K562 (cell line): ENCODE results near the gene DPH6. TPM values are rescaled to one million over a fixed set of nuclear protein-coding genes. Genes with fewer than 3 reads are reported as not detected.

Experiments used
- ATAC-seq: fragments of 200-7000 bp; cut with Tn5 transposase; 3 replicates; pipeline ENCODE4 v1.9.1; 2020; ENCODE audit warnings: moderate library complexity
- BruUV-seq: library from RNA; stranded (reverse); fragments of 400-500 nt; replicated peaks from 2 replicates; lab custom pipeline; 2021; lab: Mats Ljungman, UMichigan
- CTCF ChIA-PET: fragments of 300-600 bp; formaldehyde crosslinking; extraction: SDS; loops from one replicate; lab custom pipeline; 2021; ENCODE audit warnings: low intra/inter-chr PET ratio; lab: Yijun Ruan, JAX
- POLR2A ChIA-PET: fragments of 300-600, 350-650 bp; sonication (Branson Sonifier 250); formaldehyde crosslinking; extraction: SDS; loops from one replicate; lab custom pipeline; 2021; ENCODE audit warnings: antibody characterized with exemption, inconsistent platforms; lab: Yijun Ruan, JAX
- DNase-seq, 4 experiments: peaks; one replicate each; pipeline versions ENCODE4 v3.0.0 to v3.0.0-alpha.2; 2011 to 2018; ENCODE audit warnings: low spot score in 3 of 4, mixed read lengths in 3 of 4; ENCODE audit errors: extremely low read depth in 1 of 4
- FAIRE-seq: peaks from 2 replicates; lab custom pipeline; 2011; peaks lifted over from hg19 to GRCh38; lab: Jason Lieb, UNC
- H2AFZ ChIP-seq: 2 replicates; pipeline ENCODE4 v1.6.0; 2011; ENCODE audit warnings: low read depth, low read length, control low read depth, inconsistent platforms
- H3K27ac ChIP-seq: fragments of 200-600 bp; 3 replicates; pipeline ENCODE4 v1.8.0; 2011; ENCODE audit warnings: low read depth, mild to moderate bottlenecking, control low read depth, inconsistent platforms, low read length, moderate library complexity, mixed read lengths; ENCODE audit errors: extremely low read depth
- H3K27me3 ChIP-seq, 2 experiments: fragments of 300-600 bp in 1 of 2; 2 replicates in 1 of 2; 3 replicates in 1 of 2; pipeline versions ENCODE4 v1.6.0 to v1.8.0; 2011; ENCODE audit warnings: inconsistent platforms in 2 of 2, low read length in 2 of 2, mild to moderate bottlenecking in 1 of 2, mixed read lengths in 1 of 2, moderate library complexity in 1 of 2; ENCODE audit not compliant: control insufficient read depth in 2 of 2, insufficient read depth in 2 of 2
- H3K36me3 ChIP-seq: fragments of 300-600 bp; 3 replicates; pipeline ENCODE4 v1.8.0; 2011; ENCODE audit warnings: mild to moderate bottlenecking, low read length, inconsistent platforms; ENCODE audit not compliant: control insufficient read depth, insufficient read depth
- H3K4me1 ChIP-seq, 2 experiments: fragments of 200-600 bp in 1 of 2; replicated peaks in 1 of 2; 2 replicates in 1 of 2; 3 replicates in 1 of 2; pipeline versions ENCODE4 v1.5.1 to v1.8.0; 2011; ENCODE audit warnings: inconsistent platforms in 2 of 2, low read length in 2 of 2, mild to moderate bottlenecking in 1 of 2, mixed read lengths in 1 of 2, moderate library complexity in 1 of 2; ENCODE audit not compliant: control insufficient read depth in 2 of 2, insufficient read depth in 2 of 2
- H3K4me2 ChIP-seq: 2 replicates; pipeline ENCODE4 v1.6.1; 2011; ENCODE audit warnings: low read length, control low read depth, inconsistent platforms, mixed read lengths; ENCODE audit not compliant: insufficient read depth
- H3K4me3 ChIP-seq: fragments of 200-600 bp; sonication (generic), shearing (Covaris generic); 2 replicates; pipeline ENCODE4 v1.5.1; 2016; ENCODE audit warnings: control low read depth, inconsistent platforms
- H3K79me2 ChIP-seq: fragments of 200-600 bp; 3 replicates; pipeline ENCODE4 v1.8.0; 2011; ENCODE audit warnings: low read length, inconsistent platforms; ENCODE audit not compliant: control insufficient read depth, insufficient read depth
- H3K9ac ChIP-seq, 2 experiments: 2 replicates each; pipeline versions ENCODE4 v1.6.0 to v1.6.1; 2011; ENCODE audit warnings: low read depth in 2 of 2, low read length in 2 of 2, control low read depth in 1 of 2, inconsistent platforms in 1 of 2, mild to moderate bottlenecking in 1 of 2, mixed read lengths in 1 of 2; ENCODE audit not compliant: insufficient read depth in 1 of 2
- H3K9me1 ChIP-seq: one replicate; pipeline ENCODE4 v1.6.0; 2011; ENCODE audit warnings: inconsistent platforms, mild to moderate bottlenecking, low read length, moderate library complexity; ENCODE audit not compliant: control insufficient read depth, insufficient read depth
- H3K9me3 ChIP-seq: replicated peaks from 2 replicates; pipeline ENCODE4 v1.5.1; 2011; ENCODE audit warnings: low read depth, low read length, inconsistent platforms; ENCODE audit not compliant: control insufficient read depth, insufficient read depth
- H4K20me1 ChIP-seq: replicated peaks from 2 replicates; pipeline ENCODE4 v1.6.1; 2011; ENCODE audit warnings: low read length, inconsistent platforms, mixed read lengths; ENCODE audit not compliant: control insufficient read depth, insufficient read depth
- GTF2F1 ChIP-seq: IDR thresholded peaks from 2 replicates; pipeline ENCODE4 v1.6.1; 2011; ENCODE audit warnings: low read depth, low read length, improper control_type of control experiment
- NCOA6 ChIP-seq: fragments of 450-650 bp; IDR thresholded peaks from 2 replicates; pipeline ENCODE4 v1.6.1; 2017; ENCODE audit warnings: mild to moderate bottlenecking
- NR4A1 ChIP-seq, 2 experiments: fragments of 250-450 bp in 1 of 2; fragments of 450-650 bp in 1 of 2; sonication (Bioruptor Pico) in 1 of 2; IDR thresholded peaks; 2 replicates each; pipeline versions ENCODE4 v1.4.0 to v1.6.1; 2016 to 2020; ENCODE audit warnings: mild to moderate bottlenecking in 2 of 2, missing compliant biosample characterization in 1 of 2, missing genetic modification characterization in 1 of 2, moderate library complexity in 1 of 2
- SRSF1 ChIP-seq: fragments of 200-400 bp; formaldehyde crosslinking; IDR thresholded peaks from 2 replicates; pipeline ENCODE4 v1.6.1; 2017; ENCODE audit warnings: mild to moderate bottlenecking, low read depth, low read length, moderate library complexity
- ZC3H4 ChIP-seq: sonication (generic); formaldehyde crosslinking; IDR thresholded peaks from 2 replicates; pipeline ENCODE4 v1.9.0; 2021; ENCODE audit warnings: missing genetic modification reagents, borderline replicate concordance
- in situ Hi-C: fragments of 300-500 bp; cut with MboI; formaldehyde crosslinking; loops from 4 replicates; pipeline ENCODE4 v1.15.0; 2018; ENCODE audit warnings: inconsistent platforms, mixed read lengths
- intact Hi-C: fragments of 100-400 bp; cut with micrococcal nuclease; formaldehyde crosslinking; loops from 2 replicates; pipeline ENCODE4 v1.14.2; 2022
- polyA plus RNA-seq, 8 experiments: library from polyadenylated mRNA; depleted of rRNA in 4 of 8; stranded (reverse) in 5 of 8; unstranded in 3 of 8; fragments of >200 nt; fragmentation: Nextera tagmentation in 2 of 8; fragmentation: Illumina TruSeq in 1 of 8; extraction: Ambion mirVana in 2 of 8; extraction: Trizol in 1 of 8; gene quantifications; 2 replicates each; pipeline versions ENCODE4 v1.2.1 to v1.2.3, GENCODE V29; 2011 to 2014; ENCODE audit warnings: inconsistent platforms in 1 of 8, missing spikeins in 1 of 8
- total RNA-seq, 7 experiments: library from RNA; depleted of rRNA in 6 of 7; stranded (reverse); fragments of >200 nt in 6 of 7; fragmentation: Illumina TruSeq in 2 of 7; extraction: Trizol in 2 of 7; gene quantifications; 2 replicates each; pipeline versions ENCODE4 v1.2.1 to v1.2.3, GENCODE V29; 2011 to 2021; ENCODE audit warnings: low replicate concordance in 1 of 7
- TF ChIP-seq, protein P1 (sequence below): fragments of 250-450 bp; sonication (Bioruptor Pico); IDR thresholded peaks from 2 replicates; pipeline ENCODE4 v1.9.0; 2021; ENCODE audit warnings: mild to moderate bottlenecking
- TF ChIP-seq, protein P2 (sequence below), 2 experiments: fragments of 450-650 bp; IDR thresholded peaks; 2 replicates each; pipeline ENCODE4 v1.6.1; 2016
- TF ChIP-seq, protein P3 (sequence below): fragments of 450-650 bp; IDR thresholded peaks from 2 replicates; pipeline ENCODE4 v1.7.1; 2018; ENCODE audit warnings: mild to moderate bottlenecking, low read depth; ENCODE audit not compliant: partially characterized antibody
- TF ChIP-seq, protein P4 (sequence below): sonication (generic); formaldehyde crosslinking; IDR thresholded peaks from 2 replicates; pipeline ENCODE4 v1.8.1; 2022; ENCODE audit warnings: missing genetic modification reagents
- TF ChIP-seq, protein P5 (sequence below), 3 experiments: IDR thresholded peaks in 2 of 3; conservative IDR thresholded peaks in 1 of 3; 2 replicates each; pipeline ENCODE4 v1.5.1; 2011 to 2012; ENCODE audit warnings: low read length in 3 of 3, mild to moderate bottlenecking in 3 of 3, control low read depth in 2 of 3, improper control_type of control experiment in 1 of 3, inconsistent platforms in 1 of 3, low read depth in 1 of 3, mixed read lengths in 1 of 3, moderate library complexity in 1 of 3; ENCODE audit not compliant: insufficient read depth in 2 of 3

The DPH6 gene
- total and polyA plus RNA-seq, 9 of the 15 experiments (the other 6 are each of a cell fraction or from before 2014, with no cell fraction given), result 10.1 to 69.1 (median 18.8) TPM

DNA sequence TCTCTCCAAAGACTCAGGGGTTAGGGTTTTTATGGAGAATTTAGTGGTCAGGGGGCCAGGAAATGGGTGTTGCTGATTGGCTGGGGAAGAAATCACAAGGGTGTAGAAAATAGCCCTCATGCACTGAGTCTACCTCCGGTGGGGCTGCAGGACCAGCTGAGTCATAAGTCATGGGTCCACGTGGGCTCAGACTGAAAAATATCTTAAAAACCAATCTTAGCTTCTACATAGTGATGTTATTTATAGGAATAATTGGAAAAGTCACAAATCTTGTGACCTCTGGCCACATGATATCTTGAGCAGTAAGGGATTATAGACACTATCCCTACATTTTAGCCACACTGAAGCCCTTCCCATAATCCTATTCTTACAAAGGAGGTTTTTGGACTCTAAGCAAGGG, 224.0 kb downstream of the DPH6 start (continued):
- no peak for TF ChIP-seq NR4A1 (CRISPR knock-in tag; IDR thresholded peaks at IDR 0.05)
- TF ChIP-seq NR4A1 (tag; IDR thresholded peaks at IDR 0.05), result no peak
- TF ChIP-seq ZC3H4, result no peak
- TF ChIP-seq, protein P1, sequence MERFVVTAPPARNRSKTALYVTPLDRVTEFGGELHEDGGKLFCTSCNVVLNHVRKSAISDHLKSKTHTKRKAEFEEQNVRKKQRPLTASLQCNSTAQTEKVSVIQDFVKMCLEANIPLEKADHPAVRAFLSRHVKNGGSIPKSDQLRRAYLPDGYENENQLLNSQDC, result no peak
- TF ChIP-seq, protein P2, sequence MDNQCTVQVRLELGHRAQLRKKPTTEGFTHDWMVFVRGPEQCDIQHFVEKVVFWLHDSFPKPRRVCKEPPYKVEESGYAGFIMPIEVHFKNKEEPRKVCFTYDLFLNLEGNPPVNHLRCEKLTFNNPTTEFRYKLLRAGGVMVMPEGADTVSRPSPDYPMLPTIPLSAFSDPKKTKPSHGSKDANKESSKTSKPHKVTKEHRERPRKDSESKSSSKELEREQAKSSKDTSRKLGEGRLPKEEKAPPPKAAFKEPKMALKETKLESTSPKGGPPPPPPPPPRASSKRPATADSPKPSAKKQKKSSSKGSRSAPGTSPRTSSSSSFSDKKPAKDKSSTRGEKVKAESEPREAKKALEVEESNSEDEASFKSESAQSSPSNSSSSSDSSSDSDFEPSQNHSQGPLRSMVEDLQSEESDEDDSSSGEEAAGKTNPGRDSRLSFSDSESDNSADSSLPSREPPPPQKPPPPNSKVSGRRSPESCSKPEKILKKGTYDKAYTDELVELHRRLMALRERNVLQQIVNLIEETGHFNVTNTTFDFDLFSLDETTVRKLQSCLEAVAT (IDR thresholded peaks at IDR 0.05), result no peak
- TF ChIP-seq, protein P3, sequence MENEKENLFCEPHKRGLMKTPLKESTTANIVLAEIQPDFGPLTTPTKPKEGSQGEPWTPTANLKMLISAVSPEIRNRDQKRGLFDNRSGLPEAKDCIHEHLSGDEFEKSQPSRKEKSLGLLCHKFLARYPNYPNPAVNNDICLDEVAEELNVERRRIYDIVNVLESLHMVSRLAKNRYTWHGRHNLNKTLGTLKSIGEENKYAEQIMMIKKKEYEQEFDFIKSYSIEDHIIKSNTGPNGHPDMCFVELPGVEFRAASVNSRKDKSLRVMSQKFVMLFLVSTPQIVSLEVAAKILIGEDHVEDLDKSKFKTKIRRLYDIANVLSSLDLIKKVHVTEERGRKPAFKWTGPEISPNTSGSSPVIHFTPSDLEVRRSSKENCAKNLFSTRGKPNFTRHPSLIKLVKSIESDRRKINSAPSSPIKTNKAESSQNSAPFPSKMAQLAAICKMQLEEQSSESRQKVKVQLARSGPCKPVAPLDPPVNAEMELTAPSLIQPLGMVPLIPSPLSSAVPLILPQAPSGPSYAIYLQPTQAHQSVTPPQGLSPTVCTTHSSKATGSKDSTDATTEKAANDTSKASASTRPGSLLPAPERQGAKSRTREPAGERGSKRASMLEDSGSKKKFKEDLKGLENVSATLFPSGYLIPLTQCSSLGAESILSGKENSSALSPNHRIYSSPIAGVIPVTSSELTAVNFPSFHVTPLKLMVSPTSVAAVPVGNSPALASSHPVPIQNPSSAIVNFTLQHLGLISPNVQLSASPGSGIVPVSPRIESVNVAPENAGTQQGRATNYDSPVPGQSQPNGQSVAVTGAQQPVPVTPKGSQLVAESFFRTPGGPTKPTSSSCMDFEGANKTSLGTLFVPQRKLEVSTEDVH, result no peak

DNA sequence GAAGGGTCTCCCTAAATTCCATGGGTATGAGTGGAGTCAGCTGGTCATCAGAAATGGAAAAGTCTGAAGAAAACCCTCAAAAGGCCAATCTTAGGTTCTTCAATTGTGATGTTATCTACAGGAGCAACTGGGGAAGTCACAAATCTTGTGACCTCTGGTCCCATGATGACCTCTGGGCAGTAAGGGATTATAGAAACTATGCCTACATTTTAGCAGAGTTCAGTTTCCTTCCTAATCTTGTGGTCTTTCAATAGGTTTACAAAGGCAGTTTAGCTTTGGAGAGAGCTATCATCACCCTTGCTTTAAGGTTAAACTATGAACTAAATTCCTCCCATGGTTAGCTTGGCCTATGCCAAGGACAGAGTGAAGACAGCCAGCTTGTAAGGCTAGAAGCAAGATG, 225.1 kb downstream of the DPH6 start:
- H3K4me1 ChIP-seq, result no peaks in the 10 kb centered on the region
- no TSS peak for BruUV-seq
- DNase-seq (no peak), FAIRE-seq (no peak), ATAC-seq (no peak)
- no peak overlapping the region for H3K9ac ChIP-seq
- intact Hi-C loops, result no loop called here
- ChIA-PET POLR2A (interaction anchor here (0.6 kb wide), 2 partner anchors 29 to 177 kb away, joined by 3 read pairs; no protein-coding TSS in a partner anchor), CTCF (no interaction called here)
- H4K20me1 ChIP-seq, result no peaks in the 10 kb centered on the region
- no peak overlapping the region for H3K4me2 ChIP-seq
- H3K9me3 ChIP-seq, result no peaks in the 10 kb centered on the region
- H3K27me3 ChIP-seq, result no peaks in the 10 kb centered on the region
- no peak overlapping the region for H2AFZ ChIP-seq
- no peaks in the 10 kb centered on the region for H3K9me1 ChIP-seq
- H3K4me3 ChIP-seq, result no peak overlapping the region
- no peaks in the 10 kb centered on the region for H3K79me2 ChIP-seq
- H3K27ac ChIP-seq, result no peak overlapping the region
- in situ Hi-C loops, result no loop called here
- no peaks in the 10 kb centered on the region for H3K36me3 ChIP-seq
- TF ChIP-seq SRSF1 (no peak), NCOA6 (no peak), GTF2F1 (no peak)
- TF ChIP-seq, protein P4, sequence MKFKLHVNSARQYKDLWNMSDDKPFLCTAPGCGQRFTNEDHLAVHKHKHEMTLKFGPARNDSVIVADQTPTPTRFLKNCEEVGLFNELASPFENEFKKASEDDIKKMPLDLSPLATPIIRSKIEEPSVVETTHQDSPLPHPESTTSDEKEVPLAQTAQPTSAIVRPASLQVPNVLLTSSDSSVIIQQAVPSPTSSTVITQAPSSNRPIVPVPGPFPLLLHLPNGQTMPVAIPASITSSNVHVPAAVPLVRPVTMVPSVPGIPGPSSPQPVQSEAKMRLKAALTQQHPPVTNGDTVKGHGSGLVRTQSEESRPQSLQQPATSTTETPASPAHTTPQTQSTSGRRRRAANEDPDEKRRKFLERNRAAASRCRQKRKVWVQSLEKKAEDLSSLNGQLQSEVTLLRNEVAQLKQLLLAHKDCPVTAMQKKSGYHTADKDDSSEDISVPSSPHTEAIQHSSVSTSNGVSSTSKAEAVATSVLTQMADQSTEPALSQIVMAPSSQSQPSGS (CRISPR knock-in tag), result no peak
- TF ChIP-seq, protein P2 (IDR thresholded peaks at IDR 0.05), result no peak
- TF ChIP-seq, protein P5, sequence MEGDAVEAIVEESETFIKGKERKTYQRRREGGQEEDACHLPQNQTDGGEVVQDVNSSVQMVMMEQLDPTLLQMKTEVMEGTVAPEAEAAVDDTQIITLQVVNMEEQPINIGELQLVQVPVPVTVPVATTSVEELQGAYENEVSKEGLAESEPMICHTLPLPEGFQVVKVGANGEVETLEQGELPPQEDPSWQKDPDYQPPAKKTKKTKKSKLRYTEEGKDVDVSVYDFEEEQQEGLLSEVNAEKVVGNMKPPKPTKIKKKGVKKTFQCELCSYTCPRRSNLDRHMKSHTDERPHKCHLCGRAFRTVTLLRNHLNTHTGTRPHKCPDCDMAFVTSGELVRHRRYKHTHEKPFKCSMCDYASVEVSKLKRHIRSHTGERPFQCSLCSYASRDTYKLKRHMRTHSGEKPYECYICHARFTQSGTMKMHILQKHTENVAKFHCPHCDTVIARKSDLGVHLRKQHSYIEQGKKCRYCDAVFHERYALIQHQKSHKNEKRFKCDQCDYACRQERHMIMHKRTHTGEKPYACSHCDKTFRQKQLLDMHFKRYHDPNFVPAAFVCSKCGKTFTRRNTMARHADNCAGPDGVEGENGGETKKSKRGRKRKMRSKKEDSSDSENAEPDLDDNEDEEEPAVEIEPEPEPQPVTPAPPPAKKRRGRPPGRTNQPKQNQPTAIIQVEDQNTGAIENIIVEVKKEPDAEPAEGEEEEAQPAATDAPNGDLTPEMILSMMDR (IDR thresholded peaks at IDR 0.05 in 2 of 3, conservative IDR thresholded peaks at IDR 0.05 in 1 of 3; ENCODE audit: insufficient read depth in 2 of 3, low read depth in 1 of 3, low read length in 3 of 3), result no peak
